NB4 (cell line): ENCODE data around the gene CACNA1A.

Experiments used
- DNase-seq: peaks from one replicate; pipeline ENCODE4 v3.0.0; 2010; ENCODE audit warnings: low read depth
- H3K4me3 ChIP-seq: one replicate; pipeline ENCODE4 v1.5.1; 2011; ENCODE audit warnings: mild to moderate bottlenecking, low read depth, low read length, moderate library complexity
- CTCF ChIP-seq: IDR thresholded peaks from one replicate; pipeline ENCODE4 v1.5.1; 2012; ENCODE audit warnings: low read depth, low read length
- MAX ChIP-seq: IDR thresholded peaks from 2 replicates; pipeline ENCODE4 v1.6.1; 2011; ENCODE audit warnings: low read depth, low read length
- MYC ChIP-seq: IDR thresholded peaks from 2 replicates; pipeline ENCODE4 v1.6.1; 2011; ENCODE audit warnings: low read depth, low read length
- POLR2A ChIP-seq: IDR thresholded peaks from 2 replicates; pipeline ENCODE4 v1.6.1; 2011; ENCODE audit warnings: mild to moderate bottlenecking; ENCODE audit not compliant: insufficient read length; ENCODE audit errors: extremely low read depth

The CACNA1A gene

GRCh38 chr19:13492128-13492527 lies 14.2 kb downstream of the CACNA1A start:
- no peak for DNase-seq
- H3K4me3 ChIP-seq: no peak overlapping the region
- no peak for TF ChIP-seq MYC
- no peak for TF ChIP-seq CTCF
- TF ChIP-seq POLR2A: no peak
- TF ChIP-seq MAX: no peak

- no peak for DNase-seq
- no peak for TF ChIP-seq MYC
- TF ChIP-seq POLR2A: no peak
- H3K4me3 ChIP-seq: no peak overlapping the region
Observed at GRCh38 chr19:13487985-13488384, 18.3 kb downstream of the CACNA1A start.

- DNase-seq: no peak
- H3K4me3 ChIP-seq: no peak overlapping the region
- TF ChIP-seq MYC (no peak), CTCF (no peak), POLR2A (no peak), MAX (no peak)
Observed at GRCh38 chr19:13484166-13484565, 22.1 kb downstream of the CACNA1A start.

GRCh38 chr19:13483215-13483614 lies 23.1 kb downstream of the CACNA1A start:
- no peak for TF ChIP-seq POLR2A
- no peak for TF ChIP-seq MYC
- TF ChIP-seq CTCF: no peak
- no peak for TF ChIP-seq MAX
- DNase-seq: no peak
- no peak overlapping the region for H3K4me3 ChIP-seq

GRCh38 chr19:13478576-13478975 lies 27.7 kb downstream of the CACNA1A start:
- H3K4me3 ChIP-seq: no peak overlapping the region
- TF ChIP-seq CTCF: no peak
- no peak for TF ChIP-seq MAX
- TF ChIP-seq POLR2A: no peak
- DNase-seq: no peak

GRCh38 chr19:13476071-13476470 lies 30.2 kb downstream of the CACNA1A start:
- no peak overlapping the region for H3K4me3 ChIP-seq
- no peak for DNase-seq
- TF ChIP-seq CTCF (no peak), POLR2A (no peak), MYC (no peak), MAX (no peak)
